HG02852 (cell line): ENCODE results near the gene ZC3HAV1L.
"Not testable (repeated sequence)": the region's sequence is repeated elsewhere in the genome, so short reads cannot be mapped to it uniquely, and the experiment has no call there.

ENCODE experiments used
- ATAC-seq: cut with Tn5 transposase; IDR thresholded peaks from one replicate; pipeline ENCODE4 v1.9.1; 2021; ENCODE audit warnings: mild to moderate bottlenecking, moderate library complexity; ENCODE audit not compliant: unreplicated experiment

Gene ZC3HAV1L, protein sequence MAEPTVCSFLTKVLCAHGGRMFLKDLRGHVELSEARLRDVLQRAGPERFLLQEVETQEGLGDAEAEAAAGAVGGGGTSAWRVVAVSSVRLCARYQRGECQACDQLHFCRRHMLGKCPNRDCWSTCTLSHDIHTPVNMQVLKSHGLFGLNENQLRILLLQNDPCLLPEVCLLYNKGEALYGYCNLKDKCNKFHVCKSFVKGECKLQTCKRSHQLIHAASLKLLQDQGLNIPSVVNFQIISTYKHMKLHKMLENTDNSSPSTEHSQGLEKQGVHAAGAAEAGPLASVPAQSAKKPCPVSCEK

DNA sequence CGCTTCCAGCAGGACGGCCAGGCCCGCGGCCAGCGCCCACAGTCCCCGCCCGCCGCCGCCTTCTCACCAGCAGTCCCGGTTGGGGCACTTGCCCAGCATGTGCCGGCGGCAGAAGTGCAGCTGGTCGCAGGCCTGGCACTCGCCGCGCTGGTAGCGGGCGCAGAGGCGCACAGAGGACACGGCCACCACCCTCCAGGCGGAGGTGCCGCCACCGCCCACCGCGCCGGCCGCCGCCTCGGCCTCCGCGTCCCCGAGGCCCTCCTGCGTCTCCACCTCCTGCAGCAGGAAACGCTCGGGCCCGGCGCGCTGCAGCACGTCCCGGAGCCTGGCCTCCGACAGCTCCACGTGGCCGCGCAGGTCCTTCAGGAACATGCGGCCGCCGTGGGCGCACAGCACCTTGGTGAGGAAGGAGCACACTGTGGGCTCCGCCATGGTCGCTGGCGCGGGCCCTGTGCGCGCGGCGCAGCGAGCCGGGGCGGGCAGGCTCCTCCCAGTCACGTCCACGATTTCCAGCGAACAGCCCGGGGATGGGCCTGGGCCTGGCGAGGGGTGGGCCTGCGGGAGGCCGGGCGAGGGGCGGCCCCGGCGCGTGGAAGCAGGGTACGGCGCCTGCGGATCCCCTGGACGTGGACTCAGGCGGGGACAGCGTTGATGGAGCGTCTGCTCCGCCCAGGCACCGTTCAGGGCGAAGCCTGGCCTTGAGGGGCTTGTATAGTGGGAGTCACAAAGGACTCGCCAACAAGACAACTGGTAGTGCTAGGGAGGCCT is at the start of gene ZC3HAV1L:
TSS of gene ZC3HAV1L (minus strand) at position 457 of the 768 bp plus-strand sequence. CDS start at position 432, 25 bp downstream.
- peak; percentile 87 for ATAC-seq

DNA sequence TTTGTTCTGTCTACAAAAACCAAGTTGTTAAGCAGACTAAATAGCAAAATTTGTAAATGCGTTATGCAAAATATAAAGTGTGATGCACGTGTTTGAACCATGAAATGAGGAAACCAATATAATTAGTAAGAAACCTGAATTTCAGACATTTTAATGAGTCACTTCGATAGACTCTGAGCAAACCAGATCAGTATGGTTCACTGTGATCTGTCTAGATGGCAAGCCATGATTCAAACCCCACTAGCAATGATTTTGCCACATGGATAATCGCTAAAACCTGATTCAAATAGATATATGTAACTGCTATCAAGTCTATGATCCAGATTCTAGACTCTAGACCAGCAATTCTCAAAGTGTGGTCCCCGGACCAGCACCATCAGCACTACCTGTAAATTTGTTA is 48.9 kb upstream of the ZC3HAV1L start:
- no peak for ATAC-seq

DNA sequence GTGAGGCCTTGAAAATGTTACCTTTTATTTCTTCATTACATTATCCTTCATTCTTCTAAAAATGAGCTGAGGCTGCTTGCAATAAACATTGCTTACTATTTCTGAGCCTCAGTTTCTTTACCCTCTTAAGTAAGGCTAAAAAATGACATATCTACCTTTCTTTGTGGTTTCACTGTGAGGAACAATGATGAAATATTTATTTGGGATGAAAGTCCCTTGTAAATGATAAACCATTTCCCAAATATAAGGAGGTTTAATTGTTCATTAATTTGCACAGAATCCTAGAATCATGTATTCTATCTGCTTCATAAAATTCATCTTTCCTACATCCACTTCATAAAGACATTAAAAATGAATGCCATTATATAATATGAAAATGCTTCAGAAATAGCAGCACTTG is 45.7 kb upstream of the ZC3HAV1L start:
- no peak for ATAC-seq

DNA sequence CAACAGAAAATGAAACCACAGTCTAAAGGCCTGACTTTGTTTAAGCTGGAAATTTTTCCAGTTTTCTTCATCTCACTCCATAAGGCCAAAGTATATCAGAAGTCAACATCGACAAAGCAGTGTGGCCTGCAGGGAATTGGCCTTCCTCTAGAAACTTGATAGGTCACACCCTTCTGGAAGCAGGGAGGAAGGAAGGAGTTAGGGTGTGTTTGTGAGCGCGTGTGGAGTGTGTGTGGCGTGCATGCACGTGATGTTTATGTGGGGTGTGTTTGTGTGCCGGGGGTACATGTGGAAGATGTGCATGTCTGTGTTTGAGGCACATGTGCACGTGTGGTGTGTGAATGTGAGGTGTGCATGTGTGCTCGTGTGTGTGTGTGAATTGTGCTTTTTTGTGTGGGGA is 45.1 kb upstream of the ZC3HAV1L start:
- ATAC-seq: no peak

DNA sequence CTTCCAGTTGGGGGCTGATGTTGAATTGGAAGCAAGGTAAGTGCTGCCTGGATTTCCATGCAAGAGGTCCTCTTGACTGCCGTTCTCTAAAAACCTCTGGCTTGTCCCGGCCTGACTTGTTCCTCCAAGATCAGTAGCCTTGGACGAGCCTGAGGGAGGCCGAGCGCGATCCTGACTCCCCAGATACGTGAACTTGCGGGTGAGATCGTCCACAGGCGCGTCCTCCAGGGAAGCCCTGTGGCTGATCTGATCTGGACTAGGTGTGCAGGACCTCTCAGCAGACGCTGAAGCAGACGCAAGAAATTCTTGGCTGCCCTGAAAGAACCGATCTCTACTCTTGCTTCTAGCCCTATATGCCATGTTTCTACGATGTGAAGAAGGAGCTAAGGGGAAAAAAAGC is 44.0 kb upstream of the ZC3HAV1L start:
- no peak for ATAC-seq

DNA sequence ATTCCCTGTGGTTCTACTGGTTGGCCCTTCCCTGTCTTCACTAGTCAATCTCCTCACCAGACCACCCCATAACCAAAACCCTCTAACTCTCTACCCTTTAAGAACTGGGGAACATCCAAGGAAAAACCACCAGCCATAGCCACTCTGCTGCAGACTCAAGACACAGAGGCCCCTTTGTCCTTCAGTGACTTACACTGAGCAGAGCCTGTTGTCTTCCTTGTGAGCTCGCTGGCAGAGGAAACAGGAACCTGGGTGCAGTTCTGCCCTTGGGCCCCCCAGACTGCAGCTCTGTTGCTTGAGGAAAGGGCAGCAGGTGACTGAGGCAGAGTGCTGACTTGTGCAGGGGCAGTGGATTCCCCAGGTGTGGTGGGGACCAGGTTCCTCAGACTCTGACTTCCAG is 43.1 kb upstream of the ZC3HAV1L start:
- no peak for ATAC-seq

DNA sequence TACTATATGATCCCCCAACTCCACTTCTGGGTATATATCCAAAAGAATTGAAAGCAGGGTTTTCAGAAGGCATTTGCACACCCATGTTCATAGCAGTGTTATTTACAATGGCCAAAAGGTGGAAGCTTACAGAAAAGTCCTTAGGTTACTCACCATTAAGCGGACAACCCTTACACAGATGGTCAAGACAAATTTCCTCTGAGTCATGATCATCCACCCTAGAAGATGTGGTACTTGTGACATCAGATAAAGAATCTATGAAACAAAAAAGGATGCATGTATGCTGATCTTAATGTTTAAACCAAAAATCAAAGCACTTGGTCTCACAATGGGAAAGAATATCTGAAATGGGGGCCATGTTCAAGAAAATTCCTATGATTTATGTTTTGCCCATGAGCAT is 42.6 kb upstream of the ZC3HAV1L start:
- no peak for ATAC-seq

DNA sequence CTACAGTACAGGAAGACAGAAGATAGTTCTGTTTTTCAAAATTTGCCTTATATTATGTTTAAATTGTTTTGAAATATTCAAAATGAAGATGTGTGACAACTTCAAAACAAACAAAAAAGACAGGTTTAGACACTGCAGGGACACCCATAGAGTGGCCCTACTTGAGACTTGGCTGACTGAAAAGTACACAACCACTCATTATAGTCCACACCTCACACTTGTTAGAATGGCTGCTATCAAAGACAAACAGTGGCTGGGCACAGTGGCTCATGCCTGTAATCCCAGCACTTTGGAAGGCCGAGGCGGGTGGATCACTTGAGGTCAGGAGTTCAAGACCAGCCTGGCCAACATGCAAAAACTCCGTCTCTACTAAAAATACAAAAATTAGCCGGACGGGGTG is 41.9 kb upstream of the ZC3HAV1L start:
- ATAC-seq: not testable (repeated sequence)

DNA sequence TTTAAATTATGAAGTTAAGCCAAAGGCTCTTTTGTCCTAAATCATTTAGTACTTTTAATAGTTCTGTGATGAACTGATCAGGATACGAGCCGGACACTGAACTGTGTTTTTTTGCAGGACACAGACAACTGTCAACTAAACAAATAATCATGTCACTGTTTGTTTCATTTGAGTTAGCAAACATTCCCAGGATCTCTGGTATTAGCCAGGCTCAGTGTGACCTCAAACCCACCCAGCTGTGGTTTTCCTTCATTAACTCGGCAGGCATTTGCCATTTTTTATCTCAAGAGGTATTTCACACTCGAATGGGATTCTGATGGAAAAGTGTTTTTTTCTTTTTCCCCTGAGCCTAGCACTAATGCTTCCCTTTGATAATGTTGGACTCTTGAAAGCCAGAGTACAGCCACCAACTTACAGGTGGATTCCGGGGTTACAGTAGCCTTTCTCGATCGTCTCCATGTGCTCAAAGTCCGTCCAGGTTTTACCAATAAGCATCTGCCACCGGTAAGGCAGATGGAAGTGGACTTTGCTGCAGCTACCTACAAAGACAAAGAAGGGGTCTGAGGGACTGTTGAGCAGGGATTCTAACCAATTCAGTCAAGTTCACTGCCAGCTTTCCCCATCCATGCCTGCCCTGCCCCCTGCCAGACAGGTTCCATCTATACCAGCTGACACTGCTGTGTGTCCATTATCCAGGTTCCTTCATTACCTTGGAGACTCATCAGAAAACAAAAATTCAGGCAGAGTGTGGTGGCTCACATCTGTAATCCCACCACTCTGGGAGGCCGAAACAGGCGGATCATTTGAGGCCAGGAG is 40.2 kb upstream of the ZC3HAV1L start:
- ATAC-seq: no peak

DNA sequence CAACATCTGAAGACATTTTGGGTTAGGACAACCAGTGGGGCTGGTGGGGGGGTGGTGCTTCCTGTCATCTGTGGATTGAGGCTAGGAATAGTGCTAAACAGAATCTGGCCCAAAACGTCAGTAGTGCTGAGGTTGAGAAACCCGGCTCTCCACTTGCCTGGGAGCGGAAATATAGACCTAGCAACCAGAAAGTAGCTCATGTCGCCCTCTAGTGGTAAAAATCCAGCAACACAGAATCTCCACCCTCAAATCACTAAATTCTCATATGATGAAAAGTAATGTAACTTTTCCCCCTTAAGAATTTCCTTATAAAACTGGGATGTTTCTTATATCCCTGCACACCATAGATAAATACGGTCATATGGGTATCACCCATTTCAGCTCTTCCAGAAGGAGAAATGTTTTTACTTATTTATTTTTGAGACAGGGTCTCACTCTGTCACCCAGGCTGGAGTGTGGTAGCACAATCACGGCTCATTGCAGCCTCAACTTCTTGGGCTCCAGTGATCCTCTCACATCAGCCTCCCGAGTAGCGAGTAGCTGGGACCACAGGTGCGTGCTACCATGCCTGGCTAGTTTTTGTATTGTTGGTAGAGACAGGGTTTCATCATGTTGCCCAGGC is 39.3 kb upstream of the ZC3HAV1L start:
- peak; percentile 89 for ATAC-seq

DNA sequence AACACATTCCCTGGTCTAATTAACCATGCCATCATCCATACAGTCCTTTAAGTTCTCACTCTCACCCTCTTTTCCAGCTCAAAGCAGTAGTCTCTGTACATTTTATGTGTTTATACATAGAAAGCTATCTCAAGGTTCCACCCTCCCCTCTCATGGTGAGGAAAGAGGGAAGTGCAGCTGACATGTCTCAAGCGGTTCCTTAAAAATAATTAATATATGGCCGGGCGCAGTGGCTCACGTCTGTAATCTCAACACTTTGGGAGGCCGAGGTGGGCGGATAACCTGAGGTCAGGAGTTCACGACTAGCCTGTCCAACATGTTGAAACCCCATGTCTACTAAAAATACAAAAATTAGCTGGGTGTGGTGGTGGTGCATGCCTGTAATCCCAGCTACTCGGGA is 37.0 kb upstream of the ZC3HAV1L start:
- no peak for ATAC-seq

DNA sequence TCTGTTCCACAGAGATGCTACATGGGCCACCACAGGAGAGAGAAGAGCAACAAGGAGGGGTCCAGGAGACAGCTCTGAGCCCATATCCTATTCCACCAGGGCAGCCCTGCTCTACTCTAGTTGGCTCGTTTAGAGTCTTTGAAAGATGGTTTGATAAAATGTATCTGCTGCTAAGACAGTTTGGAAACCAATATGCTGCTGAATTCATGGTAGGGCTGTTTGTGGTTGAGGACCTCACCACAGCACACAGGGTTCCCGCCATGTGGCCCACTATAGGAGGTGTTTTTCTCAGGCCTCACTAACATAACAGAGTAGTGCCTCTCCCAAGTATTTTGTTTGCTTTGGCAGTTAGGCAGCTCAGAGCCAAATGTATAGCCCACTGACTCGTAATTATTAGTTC is 35.8 kb upstream of the ZC3HAV1L start:
- ATAC-seq: no peak

DNA sequence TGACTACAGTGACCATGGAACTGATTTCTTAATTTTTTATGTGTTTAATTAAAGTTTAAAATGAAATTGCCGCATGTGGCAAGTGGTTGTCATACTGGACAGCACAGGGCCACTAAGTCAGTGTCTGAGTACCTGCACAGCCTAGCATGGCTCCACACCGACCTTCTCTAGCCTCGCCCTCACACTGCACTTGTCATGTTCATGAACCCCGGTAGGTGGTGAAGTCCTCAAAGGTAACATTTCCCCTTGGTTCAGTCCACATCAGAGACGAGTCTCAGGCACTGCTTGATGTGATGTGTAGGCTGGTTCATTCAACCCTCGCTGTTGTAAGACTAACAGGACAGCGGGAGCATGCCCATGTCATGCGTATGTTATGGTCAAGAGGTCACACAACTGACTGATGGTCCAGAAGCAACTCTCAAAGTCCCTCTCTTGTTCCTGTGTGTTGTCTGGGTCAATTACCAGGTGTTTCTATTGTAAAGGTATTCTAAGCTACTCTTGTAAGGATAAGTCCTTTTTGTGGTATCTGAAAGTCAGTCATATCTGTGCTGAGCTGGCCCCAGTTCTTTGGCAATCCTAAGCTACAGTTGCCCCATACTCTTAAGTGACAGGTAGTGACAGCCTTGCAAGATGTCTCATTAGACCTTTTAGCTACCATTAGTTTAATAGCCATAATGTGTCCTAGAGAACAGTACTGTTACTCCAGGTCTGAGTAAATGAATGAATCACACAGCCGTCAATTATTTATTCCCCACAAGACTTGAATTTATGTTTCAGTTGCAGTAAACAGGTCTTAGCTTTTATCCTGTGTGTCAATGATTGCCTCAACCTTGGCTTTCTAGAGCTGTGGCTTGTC is 32.9 kb upstream of the ZC3HAV1L start:
- ATAC-seq: no peak

DNA sequence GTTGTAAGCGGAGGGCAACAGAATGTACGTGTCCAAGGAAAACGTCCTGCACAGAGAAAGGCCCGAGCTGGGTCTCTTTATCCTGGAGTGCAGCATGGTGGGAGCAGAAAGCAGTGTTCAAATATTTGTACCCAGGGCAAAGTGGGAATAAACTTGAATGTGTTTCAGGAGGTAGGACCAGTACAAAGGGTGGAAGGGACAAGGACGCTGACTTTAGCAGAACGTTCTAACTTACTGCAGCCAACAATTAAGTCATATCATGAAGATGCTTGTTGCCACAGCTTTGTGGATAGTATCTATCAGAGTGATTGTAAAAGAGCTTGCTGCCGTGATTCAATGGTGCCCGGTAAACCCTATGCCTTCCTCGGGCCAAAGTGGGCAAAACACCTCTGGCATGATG is 30.5 kb upstream of the ZC3HAV1L start:
- ATAC-seq: no peak

DNA sequence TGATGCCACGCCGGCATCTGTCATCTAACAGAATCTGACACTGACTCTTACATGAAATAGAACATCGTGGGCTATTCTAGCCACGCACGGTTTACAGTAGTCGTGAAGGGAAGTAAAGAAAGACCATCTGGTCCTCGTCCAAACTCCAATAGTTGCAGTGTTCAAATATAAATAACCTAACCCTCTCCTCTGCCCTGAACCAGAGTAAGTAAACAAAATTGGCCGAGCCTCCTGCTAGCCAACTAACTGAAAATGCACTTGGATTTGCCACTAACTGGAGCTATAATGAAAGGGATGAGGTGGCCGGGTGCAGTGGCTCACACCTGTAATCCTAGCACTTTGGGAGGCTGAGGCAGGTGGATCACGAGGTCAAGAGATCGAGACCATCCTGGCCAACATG is 29.5 kb upstream of the ZC3HAV1L start:
- no peak for ATAC-seq

DNA sequence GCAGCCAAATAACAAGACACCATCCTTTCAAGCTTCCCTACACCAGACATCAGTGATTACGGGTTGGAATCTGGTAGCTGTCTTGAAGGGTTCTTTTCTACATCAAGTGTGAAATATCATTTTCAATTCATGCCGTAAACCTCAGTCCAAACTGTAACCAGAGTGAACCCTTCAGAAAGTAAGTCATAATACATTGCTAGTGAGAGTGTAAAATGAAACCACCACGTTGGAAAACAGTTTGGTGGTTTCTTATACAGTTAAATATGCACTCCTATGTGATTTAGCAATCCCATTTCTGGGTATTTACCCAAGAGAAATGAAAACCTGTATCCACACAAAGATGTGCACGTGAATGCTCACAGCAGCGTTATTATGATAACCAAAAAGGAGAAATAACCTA is 25.6 kb upstream of the ZC3HAV1L start:
- no peak for ATAC-seq

DNA sequence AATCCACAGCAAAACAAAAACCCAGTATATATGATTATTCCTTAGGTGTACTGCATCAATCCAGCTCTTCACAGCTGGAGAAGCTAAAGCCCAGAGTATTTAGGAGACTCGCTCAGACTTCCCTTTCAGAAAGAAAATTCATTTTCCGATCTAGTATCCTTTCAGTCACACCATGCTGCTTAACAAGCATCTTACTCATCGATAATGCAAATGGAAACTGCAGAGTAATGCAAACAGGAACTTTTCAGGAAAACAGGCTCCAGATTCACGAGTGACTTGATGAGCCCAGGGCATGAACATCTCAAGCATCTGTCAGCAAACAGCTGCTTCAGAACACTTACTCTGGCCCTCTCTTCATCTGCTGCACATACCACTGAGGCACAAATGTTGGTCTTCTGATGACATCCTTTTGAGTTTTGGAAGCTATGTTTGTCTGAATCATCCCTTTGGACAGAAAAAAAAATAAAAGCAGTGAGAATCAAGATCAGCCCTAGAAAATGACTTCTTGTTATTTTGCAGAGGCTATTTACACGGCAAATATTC is 24.9 kb upstream of the ZC3HAV1L start:
- no peak for ATAC-seq

DNA sequence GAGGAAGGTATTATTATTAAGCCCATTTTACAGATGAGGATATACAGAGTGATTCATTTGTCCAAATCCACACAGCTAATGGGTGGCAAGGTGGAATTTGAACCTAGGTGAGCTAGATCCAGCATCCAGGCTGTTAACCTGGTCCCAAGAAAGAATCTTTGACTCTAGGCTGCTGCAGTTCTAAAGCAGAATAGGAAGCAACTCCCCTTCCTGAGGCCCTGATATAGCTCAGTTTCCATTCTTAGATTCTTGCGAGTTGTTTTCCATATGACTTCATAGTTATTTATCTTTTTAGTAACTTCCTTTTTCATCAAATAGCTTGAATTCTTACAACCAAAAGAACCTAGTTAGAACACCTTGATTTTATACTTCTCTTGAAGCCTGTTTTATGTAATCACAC is 24.1 kb upstream of the ZC3HAV1L start:
- no peak for ATAC-seq

DNA sequence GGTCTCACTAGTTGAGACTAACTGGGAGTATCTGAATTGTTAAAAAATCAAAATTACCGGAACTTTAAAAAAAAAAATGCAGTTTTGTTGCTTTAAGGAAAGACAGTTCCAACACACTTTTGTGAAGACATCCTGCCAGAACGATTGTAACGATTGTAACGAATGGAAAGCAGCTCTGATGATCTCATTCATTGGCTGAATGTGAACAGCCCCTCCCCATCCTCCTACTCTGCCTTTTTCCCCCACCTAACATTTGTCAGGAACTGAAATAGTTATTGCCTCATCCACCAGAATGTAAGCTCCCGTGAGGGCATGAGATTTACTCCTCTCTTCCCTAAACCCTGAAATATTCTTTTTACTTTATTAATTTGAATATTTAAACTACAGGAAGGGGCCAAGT is 23.1 kb upstream of the ZC3HAV1L start:
- no peak for ATAC-seq

DNA sequence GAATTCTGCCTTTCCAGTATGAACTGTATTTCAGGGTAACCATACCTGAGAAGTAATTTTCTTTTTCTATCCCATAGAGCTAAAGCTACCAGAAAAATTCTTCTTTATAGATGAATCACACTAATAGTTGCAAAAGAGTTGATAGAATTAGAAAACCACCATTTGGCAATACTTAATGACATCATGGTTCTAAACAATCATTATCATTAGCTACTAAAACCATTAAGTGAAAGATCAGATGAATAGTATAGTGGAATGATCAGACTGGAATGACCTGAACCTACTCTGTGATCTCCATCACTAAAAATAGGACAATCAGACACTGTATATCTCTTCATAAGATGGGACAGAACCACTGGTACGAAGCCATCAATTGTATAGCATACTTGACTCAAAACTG is 19.8 kb upstream of the ZC3HAV1L start:
- no peak for ATAC-seq
